Stimulated activated CD8-positive, alpha-beta memory T cell treated with anti-CD3 and anti-CD28 coated beads, Interleukin-15, amount 100 ng/mL, for 4 hours (primary cell): ENCODE measurements around the gene ZNF581.

Experiments
- DNase-seq, 2 donors: peaks; one replicate each; pipeline ENCODE4 v3.0.0-alpha.2; 2020; ENCODE audit warnings: low read depth in 2 of 2

The ZNF581 gene

DNA sequence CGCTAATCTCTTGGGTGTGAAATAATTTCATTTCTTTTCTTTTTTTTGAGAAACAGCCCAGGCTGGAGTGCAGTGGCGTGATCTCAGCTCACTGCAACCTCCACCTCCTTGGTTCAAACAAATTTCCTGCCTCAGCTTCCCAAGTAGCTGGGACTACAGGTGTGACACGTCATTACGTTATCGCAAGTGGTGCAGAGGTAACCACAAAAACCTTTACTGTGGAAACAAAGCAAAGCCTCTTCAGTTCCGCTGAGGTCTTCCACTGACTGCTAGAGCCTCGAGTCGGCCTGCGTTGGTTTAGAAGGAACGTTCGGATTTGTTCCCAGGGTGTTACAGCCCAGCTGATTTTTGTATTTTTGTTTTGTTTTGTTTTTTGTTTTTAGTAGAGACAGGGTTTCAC, 17.1 kb upstream of the ZNF581 start:
- peak in 1 of 2 donors; percentile 37 for DNase-seq

DNA sequence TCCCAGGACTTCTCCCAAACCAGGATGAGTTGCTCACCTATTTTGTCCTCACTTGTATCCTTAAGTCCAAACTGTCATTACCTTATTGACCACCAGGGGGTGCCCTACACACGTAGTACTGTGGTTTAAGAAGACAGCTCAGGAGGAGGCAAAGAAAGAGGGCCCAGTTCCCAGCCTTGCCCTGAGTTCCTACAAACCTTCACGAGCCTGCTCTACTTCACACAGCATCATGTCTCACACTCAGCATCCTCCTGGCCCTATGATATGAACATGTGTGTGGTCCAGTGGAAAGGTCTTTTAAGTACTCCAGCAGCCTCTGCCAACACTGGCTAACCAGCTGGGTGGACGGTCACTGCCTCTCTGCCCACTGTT, 11.0 kb upstream of the ZNF581 start:
- DNase-seq = peak; percentile 39 to 84

DNA sequence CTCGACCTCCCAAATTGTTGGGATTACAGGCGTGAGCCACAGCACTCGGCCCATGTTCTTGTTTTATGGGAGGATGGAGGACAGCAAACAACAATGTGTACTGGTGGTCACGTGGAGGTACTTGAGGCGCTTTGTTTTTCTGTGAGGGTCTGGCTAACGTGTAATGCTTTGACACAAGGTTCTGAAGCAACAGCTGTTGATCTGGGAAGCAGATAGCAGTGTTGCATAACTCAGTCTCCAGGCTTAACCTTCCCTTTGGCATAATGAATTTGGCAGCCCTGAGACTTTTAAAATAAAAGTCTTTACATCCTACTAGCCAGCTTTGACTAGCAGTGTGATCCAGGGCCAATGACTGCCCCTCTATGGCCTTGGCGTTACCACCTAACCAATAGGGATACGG, 9.6 kb upstream of the ZNF581 start:
- DNase-seq = no peak

DNA sequence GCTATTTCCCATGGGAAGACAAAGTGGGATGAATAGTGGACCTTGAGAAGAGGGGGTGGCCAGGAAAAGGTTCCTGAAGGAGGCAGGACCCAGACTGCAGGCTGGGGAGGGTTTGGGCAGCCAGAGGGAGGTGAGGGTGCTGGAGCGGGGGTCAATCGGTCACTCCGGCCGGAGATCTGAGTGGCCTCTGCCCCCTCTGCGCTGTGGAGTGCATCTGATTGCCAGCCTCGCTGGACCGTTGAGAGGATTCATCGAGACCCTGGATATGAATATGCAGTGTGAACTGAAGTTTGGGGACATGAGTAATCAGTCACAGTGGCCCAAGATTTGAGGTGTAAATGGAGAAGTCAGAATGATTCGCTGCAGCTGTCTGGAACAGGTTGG, 8.1 kb upstream of the ZNF581 start:
- no peak for DNase-seq

DNA sequence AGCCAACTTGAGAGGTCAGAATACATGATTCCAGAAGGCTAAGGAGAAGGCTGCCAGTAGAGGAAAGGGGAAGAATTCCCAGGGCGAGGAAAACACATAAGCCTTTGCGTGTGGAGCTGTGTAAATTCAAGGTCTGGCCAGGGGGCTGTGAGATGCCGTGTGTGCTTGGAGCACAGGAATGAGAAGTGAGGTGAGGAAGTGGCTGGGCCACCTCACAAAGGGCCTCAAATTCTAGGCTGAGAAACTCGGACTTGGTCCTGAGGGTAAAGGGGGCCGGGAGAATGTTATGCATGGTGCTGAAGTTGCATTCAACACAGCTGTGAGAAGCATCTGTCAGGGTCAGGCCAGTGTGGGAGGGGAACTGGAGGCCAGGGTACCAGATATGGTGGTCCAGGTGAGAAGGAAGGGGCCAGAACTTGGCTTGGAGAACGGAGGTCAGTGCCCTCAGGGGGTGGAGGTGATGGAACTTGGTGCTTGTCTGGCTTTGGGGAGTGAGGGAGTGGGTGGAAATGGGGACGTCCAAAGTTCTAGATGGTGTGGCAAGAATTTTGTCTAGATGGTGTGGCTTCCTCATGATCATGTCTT, 7.5 kb upstream of the ZNF581 start:
- DNase-seq = no peak

DNA sequence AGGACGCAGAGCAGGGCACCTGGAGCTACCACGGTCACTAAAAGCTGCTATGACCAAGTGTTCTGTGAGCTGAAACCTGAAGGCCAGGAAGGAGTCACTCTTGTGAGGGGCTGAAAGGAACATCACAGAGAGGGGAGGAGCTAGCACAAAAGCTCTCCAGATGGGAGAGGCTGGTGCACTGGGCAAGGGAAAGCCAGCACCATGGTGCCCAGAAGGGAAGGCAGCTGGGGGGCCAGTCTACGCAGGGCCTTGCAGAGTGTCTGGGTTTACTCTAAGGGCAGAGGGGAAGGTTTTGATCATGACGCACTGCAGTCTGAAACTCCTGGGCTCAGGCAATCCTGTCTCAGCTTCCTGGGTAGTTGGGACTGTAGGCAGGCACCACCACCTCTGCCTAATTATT, 6.7 kb upstream of the ZNF581 start:
- no peak for DNase-seq

DNA sequence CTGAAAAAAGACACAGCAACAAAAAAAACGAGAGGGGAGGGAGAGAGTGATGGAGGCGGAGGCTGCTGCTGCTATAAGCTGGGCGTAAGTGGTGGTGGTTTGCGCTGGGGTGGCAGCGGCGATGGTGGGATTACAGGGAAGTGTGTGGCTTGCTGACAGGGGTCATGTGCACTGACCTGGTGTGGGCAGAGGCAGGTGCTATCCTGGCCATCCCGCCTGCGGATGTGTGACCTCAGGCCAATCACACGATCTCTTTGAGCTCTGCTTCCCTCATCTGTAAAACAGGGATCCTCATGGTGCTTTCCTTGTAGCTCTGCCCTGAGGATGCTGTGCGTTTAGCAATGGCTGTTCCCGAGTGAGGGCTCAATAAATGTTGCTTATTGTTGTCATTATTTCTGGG, 5.9 kb upstream of the ZNF581 start:
- no peak for DNase-seq

DNA sequence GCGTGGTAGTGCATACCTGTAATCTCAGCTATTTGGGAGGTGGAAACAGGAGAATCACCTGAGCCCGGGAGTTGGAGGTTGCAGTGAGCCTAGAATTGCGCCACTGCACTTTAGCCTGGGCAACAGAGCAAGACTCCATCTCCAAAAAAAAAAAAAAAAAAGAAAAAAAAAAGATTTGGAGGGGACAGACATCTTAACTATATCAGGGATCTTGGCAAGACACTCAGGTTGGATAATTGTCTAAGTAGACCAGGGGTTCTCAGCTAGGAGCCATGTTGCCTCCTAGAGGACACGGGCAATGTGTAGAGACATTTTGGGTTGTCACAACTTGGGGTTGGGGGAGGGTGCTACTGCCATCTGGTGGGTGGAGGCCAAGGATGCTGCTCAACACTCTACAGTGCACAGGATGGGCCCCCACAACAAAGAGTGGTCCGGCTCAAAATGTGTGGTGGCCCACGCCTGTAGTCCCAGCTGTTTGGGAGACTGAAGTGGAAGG, 4.5 kb upstream of the ZNF581 start:
- DNase-seq = no peak

DNA sequence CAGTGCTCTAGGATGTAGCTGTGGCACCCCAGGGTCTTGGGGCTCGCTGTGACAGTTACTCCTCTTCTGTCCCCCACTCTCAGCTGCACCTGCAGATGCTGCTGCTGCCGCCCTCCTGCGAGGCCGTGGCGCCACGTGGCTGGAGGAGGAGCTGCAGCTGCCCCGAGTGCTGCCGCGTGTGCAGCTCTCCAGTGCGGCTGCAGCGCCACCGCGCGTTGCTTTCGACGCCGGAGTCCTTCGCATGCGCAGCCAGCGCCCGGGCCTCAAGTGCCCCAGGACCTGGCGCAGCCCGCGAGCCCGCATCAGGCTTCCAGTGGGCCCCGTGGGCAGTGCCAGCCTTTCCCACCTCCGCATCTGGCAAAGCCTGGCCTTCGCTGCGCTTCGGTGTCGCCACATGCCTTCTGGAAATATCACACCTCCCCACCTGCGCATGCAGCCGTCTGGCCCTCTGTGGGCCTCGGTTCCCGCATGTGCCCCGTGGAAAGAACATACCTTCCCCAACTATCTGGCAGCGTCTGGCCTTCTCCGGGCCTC, 3.3 kb upstream of the ZNF581 start:
- peak; percentile 49 to 60 for DNase-seq

DNA sequence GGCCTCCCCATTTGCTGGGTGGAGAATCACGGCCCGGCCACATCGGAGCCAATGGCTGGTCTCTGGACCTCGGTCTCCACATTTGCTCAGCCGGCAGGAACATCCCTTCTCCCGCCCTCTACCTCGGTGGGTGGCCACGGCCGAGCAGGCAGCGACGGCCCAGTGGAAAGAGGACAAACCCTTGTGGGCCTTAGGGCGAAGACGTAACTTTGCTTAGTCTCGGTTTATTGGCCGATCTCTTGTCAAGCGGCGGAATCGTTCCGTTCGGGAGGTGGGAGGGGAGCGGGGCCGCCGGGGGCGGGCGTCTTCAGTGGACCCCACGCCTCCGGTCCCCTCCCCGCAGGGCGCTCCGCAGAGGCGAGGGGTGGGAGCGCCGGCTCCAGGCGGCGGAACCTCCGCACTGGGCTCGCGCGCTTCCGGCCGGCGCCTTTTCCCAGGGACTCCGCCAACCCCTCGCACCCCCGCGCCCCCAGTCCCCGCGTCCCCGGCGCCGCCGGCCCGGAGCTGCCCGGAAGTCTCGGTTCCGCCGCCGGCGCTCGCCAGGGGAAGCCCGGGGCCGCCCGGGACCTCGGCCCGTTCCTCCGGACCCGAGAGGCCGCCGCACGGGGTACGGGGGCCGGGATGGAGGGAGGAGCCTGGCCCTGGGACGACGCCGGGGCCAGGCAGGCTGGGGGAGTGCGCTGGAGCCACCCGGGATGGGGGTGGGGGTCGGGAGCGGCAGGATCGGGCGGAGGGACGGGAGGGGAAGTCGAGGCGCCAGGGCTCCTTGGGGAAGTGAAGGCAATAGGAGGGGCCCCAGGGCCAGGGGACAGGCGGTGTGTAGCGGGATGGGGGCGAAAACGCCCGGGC, 2.6 kb upstream of the ZNF581 start, which contains the start of gene ZNF580:
Gene ZNF580, plus strand, starts transcription at position 426 of the 849 bp plus-strand sequence. CDS start 1,507 bp downstream, outside the sequence.
- DNase-seq = peak in 1 of 2 donors; percentile 53

DNA sequence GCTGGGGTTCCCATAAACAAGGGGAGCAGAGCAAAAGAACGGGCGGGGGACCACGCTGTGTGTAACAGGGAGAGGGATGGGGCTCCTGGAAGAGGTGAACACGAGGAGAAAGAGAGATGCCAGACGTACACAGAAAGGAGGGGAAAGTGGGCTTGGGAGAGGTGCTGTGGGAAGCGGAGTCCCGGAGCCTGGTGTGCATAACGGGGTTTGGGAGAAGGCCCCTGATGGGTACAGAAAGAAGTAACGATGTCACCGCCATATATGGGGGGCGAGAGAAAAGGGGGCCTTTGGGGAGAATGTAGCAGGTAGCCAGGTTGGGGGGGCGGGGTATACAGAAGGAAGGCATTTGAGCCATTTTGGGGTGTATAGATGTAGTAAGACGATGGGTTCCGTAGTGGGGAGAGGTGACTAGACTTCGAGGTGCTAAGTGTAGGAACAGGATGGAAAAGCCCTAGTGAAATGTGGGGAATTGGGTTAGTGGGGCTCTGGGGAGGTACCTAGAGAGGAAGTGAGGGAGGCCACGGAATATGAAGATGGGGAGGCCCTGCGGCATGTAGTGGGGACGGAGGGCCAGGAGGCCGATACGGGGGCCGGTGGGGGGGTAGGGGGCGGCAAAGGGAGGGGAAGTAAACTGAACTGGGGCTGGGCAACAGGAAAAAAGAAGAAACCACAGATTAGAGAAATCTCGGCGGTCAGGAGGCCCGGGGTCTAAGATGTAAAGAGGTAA, 1.9 kb upstream of the ZNF581 start:
- no peak for DNase-seq

DNA sequence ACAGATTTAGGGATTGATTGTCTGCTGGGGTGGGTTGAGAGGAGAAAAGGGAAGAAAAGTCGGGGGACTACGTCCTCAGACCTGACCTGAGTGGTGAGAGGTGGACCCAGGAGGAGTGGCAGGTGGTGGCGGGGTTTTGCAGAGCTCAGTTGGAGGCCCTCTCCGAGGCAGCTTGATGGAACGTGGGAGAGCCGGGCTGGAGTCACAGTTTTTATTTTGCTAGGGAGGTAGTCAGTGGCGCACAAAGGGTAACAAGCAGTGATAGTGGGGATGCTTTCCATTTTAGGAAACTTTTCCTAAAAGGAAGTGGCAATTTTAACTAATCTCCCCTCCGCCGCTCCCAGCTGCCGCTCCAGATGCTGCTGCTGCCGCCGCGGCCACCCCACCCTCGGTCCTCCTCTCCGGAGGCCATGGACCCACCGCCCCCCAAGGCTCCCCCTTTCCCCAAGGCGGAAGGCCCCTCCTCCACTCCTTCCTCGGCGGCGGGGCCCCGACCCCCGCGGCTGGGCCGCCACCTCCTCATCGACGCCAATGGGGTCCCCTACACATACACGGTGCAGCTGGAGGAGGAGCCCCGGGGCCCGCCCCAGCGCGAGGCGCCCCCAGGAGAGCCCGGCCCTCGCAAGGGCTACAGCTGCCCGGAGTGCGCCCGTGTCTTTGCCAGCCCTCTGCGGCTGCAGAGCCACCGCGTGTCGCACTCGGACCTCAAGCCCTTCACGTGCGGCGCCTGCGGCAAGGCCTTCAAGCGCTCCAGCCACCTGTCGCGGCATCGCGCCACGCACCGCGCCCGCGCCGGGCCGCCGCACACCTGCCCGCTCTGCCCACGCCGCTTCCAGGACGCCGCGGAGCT, 1.1 kb upstream of the ZNF581 start:
- no peak for DNase-seq

DNA sequence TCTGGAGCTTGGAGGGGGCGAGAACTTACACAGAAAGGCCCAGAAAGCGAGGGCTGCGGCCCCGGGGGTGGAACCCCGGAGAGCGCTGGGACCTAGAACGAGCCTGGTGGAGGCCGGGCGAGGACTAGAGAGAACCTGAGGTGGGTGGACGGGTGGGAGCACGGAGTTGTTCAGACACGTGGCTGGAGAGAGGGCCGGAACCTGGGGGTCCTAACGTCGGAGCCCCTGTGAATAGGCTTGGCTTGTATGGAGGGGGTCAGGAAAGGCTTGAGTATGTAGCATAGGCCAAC, 383 bp downstream of the ZNF581 start:
- DNase-seq = no peak

DNA sequence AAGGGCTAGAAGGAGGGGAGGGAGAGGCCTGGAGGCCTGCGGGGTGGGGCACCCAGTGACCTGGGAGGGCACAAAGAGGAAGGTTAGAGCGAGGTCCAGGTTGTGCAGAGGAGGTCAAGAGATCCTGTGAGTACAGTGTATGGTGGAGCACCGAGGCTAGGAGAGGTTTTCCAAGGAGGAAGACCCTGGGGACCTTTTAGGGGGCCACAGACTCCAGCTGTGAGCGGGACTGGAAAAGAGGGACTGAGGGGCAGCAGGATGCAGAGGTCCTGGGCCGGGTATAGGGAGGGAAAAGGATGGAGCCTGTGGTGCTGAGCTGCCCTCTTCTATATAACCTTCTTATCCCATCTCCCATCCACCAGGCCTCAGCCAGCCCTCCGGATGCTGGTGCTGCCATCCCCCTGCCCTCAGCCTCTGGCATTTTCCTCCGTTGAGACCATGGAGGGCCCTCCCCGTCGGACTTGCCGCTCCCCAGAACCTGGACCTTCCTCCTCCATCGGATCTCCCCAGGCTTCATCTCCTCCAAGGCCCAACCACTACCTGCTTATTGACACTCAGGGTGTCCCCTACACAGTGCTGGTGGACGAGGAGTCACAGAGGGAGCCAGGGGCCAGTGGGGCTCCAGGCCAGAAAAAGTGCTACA, 863 bp downstream of the ZNF581 start:
- no peak for DNase-seq

DNA sequence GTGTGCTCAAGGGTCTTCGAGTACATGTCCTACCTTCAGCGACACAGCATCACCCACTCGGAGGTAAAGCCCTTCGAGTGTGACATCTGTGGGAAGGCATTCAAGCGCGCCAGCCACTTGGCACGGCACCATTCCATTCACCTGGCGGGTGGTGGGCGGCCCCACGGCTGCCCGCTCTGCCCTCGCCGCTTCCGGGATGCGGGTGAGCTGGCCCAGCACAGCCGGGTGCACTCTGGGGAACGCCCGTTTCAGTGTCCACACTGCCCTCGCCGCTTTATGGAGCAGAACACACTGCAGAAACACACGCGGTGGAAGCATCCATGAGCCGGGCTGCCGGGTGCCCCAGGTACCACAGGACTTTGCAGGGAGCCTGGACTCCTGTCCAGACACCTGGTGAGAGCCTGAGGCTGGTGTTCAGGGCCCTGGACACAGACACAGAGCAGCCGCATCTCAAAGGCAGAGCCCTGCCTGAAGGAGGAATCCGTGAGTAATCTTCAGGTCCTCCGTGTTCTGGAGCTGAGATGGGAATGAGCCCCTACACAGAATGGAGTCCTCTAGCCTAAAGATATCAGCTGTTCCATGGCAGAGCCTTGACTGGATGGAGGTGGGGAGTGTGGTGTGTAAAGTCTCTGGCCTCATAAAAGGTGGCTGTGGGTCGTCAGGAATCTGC, 1.5 kb downstream of the ZNF581 start:
- DNase-seq = no peak

DNA sequence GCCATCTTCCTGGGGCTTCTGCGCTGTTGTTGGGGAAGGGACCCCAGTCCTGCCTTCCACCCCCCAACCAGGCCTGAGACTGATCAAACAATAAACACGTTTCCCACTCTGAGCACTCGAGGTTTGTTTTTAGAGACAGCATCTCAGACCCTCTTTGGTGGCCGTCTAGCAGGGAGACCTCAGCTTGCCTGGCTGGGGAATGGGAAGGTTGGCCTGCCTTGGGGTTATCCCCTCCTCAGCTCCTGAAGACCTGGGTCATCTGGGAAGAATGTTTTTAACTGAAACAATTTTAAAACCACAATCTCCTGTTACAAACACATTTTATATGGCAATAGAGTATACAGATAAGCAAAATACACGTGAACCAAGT, 2.0 kb downstream of the ZNF581 start:
- DNase-seq = no peak

DNA sequence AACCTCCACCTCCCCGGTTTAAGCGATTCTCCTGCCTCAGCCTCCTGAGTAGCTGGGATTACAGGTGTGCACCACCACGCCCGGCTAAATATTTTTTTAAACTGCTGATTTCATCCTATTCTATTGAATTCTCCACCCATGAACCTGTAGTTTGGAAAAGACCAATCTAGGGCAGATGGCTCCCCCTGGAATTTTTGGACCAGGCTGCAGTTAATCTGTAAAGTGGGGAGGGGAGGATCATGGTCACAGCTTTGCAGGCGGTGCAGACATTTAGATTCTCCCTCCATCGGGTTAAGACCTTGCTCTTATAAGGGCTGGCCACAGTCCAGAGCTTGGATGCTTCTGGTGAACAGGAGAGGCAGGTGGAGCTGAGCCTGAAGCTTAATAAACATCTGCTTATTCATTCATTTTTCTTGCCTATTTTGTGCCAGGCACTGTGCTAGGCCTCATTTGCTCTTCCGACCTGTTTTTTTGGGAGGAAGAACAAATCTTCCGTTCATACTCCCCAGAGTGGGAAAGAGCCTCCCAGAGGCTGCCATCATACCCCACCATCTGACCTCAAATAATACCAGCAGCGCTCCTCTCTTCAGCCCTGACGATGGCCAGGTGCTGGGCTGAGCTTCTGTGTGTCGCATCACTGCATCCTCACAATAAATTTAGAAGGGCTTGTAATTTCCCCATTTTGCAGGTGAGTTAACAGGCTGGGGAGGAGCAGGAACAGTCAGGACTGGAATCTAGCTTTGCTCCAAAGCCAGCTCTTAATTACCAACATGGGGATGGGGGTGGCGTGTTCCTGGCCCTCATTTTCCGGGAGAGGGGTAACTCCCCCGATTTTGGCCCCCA, 3.7 kb downstream of the ZNF581 start:
- DNase-seq = no peak

DNA sequence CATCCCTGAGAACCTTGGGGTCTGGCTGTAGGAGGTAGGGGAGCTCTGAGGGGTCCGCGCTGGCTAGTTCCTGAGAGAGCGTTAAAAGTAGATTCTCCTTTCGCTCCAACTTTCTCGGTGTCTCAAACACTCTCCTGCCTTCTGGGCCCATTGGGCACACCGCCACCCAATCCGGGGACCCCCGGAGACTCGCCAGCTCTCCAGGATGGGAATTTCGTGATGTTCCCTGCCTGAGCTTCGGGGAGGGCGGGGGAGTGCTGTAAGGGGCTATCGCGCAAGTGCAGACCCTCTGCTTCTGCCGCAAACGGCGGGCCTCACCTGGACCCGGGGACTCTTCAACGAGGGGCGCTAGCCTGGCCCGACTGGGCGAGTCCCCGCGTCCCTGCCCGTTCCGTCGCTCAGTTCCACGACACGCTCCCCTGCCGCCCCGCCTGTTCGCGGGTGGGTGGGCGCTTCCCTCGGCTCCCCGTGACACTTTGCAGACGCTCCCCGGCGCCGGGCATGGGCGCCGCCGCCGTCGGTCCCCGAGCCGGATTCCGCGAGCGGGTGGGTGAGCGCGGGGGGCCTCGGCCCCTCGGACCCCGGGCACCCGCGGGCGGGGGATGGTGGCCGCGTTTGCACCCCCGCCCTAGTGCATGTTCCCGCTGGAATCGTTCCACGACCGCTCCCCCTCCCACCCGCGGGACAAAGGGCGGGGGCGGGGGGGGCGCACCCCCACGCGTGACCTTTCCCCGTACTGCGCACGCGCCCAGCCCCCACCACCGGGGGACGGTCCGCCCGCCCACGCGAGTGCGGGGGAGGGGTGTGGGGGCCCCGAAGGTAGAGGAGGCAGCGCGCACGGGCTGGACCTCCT, 4.5 kb downstream of the ZNF581 start, which contains the start of gene CCDC106:
Gene CCDC106, plus strand, starts transcription at position 481 of the 853 bp plus-strand sequence. CDS start 835 bp downstream, outside the sequence.
- DNase-seq = peak in 1 of 2 donors; percentile 32
